GM12878 (cell line): ENCODE measurements around the gene TJAP1. TPM values are rescaled to one million over a fixed set of nuclear protein-coding genes. Genes with fewer than 3 reads are reported as not detected.

ENCODE experiments used
- ATAC-seq: fragments of 200-7000 bp; cut with Tn5 transposase; 3 replicates; pipeline ENCODE4 v1.9.1; 2020; ENCODE audit warnings: mild to moderate bottlenecking, moderate library complexity
- BruUV-seq: library from RNA; stranded (reverse); fragments of 400-500 nt; replicated peaks from 2 replicates; lab custom pipeline; 2021; lab: Mats Ljungman, UMichigan
- CTCF ChIA-PET: fragments of 300-600 bp; sonication (Branson Sonifier 250); formaldehyde crosslinking; extraction: SDS; loops from one replicate; lab custom pipeline; 2021; ENCODE audit warnings: inconsistent platforms; lab: Yijun Ruan, JAX
- POLR2A ChIA-PET: fragments of 350-600 bp; formaldehyde crosslinking; extraction: SDS; loops from one replicate; lab custom pipeline; 2021; ENCODE audit warnings: inconsistent platforms; lab: Charles Lee
- RAD21 ChIA-PET: fragments of 300-600 bp; sonication (Branson Sonifier 250); formaldehyde crosslinking; loops from one replicate; lab custom pipeline; 2023; ENCODE audit warnings: antibody characterized with exemption; ENCODE audit not compliant: unreplicated experiment; lab: Charles Lee
- SMC1A ChIA-PET: fragments of 300-600 bp; sonication (Branson Sonifier 250); formaldehyde crosslinking; loops from one replicate; lab custom pipeline; 2023; ENCODE audit not compliant: unreplicated experiment, uncharacterized antibody; lab: Charles Lee
- DNase-seq: peaks from one replicate; pipeline ENCODE4 v3.0.0-alpha.2; 2011; ENCODE audit warnings: low read depth, low spot score
- FAIRE-seq: peaks from 3 replicates; lab custom pipeline; 2011; peaks lifted over from hg19 to GRCh38; lab: Jason Lieb, UNC
- H2AFZ ChIP-seq: 2 replicates; pipeline ENCODE4 v1.6.0; 2011; ENCODE audit warnings: low read depth, low read length, control low read depth; ENCODE audit not compliant: control insufficient read depth
- H3K27ac ChIP-seq: 2 replicates; pipeline ENCODE4 v1.5.1; 2011; ENCODE audit warnings: control low read depth; ENCODE audit not compliant: control insufficient read depth, insufficient read depth
- H3K27me3 ChIP-seq, 2 experiments: replicated peaks in 1 of 2; 2 replicates each; pipeline versions ENCODE4 v1.6.0 to v1.6.1; 2011; ENCODE audit warnings: low read length in 1 of 2; ENCODE audit not compliant: control insufficient read depth in 2 of 2, insufficient read depth in 2 of 2
- H3K36me3 ChIP-seq, 2 experiments: 2 replicates each; pipeline ENCODE4 v1.5.1; 2011; ENCODE audit warnings: low read length in 1 of 2; ENCODE audit not compliant: control insufficient read depth in 2 of 2, insufficient read depth in 2 of 2
- H3K4me1 ChIP-seq: 2 replicates; pipeline ENCODE4 v1.6.1; 2011; ENCODE audit warnings: mild to moderate bottlenecking, low read length, moderate library complexity, mixed read lengths; ENCODE audit not compliant: control insufficient read depth, insufficient read depth
- H3K4me2 ChIP-seq: 2 replicates; pipeline ENCODE4 v1.6.0; 2011; ENCODE audit warnings: control low read depth; ENCODE audit not compliant: control insufficient read depth, insufficient read depth
- H3K4me3 ChIP-seq: fragments of 200-600 bp; sonication (generic); 2 replicates; pipeline ENCODE4 v1.5.1; 2016
- H3K79me2 ChIP-seq: 2 replicates; pipeline ENCODE4 v1.6.0; 2011; ENCODE audit warnings: low read length; ENCODE audit not compliant: control insufficient read depth, insufficient read depth
- H3K9ac ChIP-seq: 2 replicates; pipeline ENCODE4 v1.8.0; 2011; ENCODE audit warnings: low read length, control low read depth, mixed read lengths; ENCODE audit not compliant: control insufficient read depth, insufficient read depth
- H3K9me3 ChIP-seq: replicated peaks from 3 replicates; pipeline ENCODE4 v1.5.1; 2011; ENCODE audit warnings: mild to moderate bottlenecking, low read length; ENCODE audit not compliant: control insufficient read depth, insufficient read depth
- H4K20me1 ChIP-seq: 2 replicates; pipeline ENCODE4 v1.6.0; 2011; ENCODE audit not compliant: control insufficient read depth, insufficient read depth
- BCL3 ChIP-seq: IDR thresholded peaks from 2 replicates; pipeline ENCODE4 v1.6.1; 2011; ENCODE audit warnings: borderline replicate concordance, low read depth, mild to moderate bottlenecking, moderate library complexity, low read length; ENCODE audit not compliant: insufficient read depth, poor library complexity, severe bottlenecking
- ELK1 ChIP-seq: IDR thresholded peaks from 2 replicates; pipeline ENCODE4 v1.6.1; 2012; ENCODE audit warnings: low read depth, low read length, improper control_type of control experiment
- IRF4 ChIP-seq: IDR thresholded peaks from 2 replicates; pipeline ENCODE4 v1.6.1; 2011; ENCODE audit warnings: low read depth, low read length
- MYB ChIP-seq: fragments of 150-350 bp; IDR thresholded peaks from 2 replicates; pipeline ENCODE4 v1.6.1; 2014; ENCODE audit warnings: mild to moderate bottlenecking, low read depth, low read length, borderline replicate concordance
- PBX3 ChIP-seq: IDR thresholded peaks from 2 replicates; pipeline ENCODE4 v1.6.1; 2011; ENCODE audit warnings: mild to moderate bottlenecking, low read depth, low read length, moderate library complexity; ENCODE audit not compliant: insufficient replicate concordance
- SMAD5 ChIP-seq: IDR thresholded peaks from 2 replicates; pipeline ENCODE4 v1.6.1; 2016; ENCODE audit warnings: antibody characterized with exemption, low read depth
- SP1 ChIP-seq: IDR thresholded peaks from one replicate; pipeline ENCODE4 v1.6.1; 2011; ENCODE audit warnings: low read depth, low read length
- SREBF1 ChIP-seq: IDR thresholded peaks from 2 replicates; pipeline ENCODE4 v1.6.1; 2012; ENCODE audit warnings: mild to moderate bottlenecking, low read length
- ZNF207 ChIP-seq: fragments of 450-650 bp; IDR thresholded peaks from 2 replicates; pipeline ENCODE4 v1.6.1; 2014; ENCODE audit warnings: antibody characterized with exemption, mild to moderate bottlenecking, borderline replicate concordance
- ZNF217 ChIP-seq: fragments of 450-650 bp; IDR thresholded peaks from 2 replicates; pipeline ENCODE4 v1.6.1; 2017; ENCODE audit warnings: antibody characterized with exemption, mild to moderate bottlenecking
- ZNF592 ChIP-seq: fragments of 450-650 bp; IDR thresholded peaks from 2 replicates; pipeline ENCODE4 v1.6.1; 2017; ENCODE audit warnings: mild to moderate bottlenecking, moderate library complexity
- ZZZ3 ChIP-seq: IDR thresholded peaks from 2 replicates; pipeline ENCODE4 v1.6.1; 2011; ENCODE audit warnings: low read depth; ENCODE audit not compliant: control insufficient read depth, insufficient read length
- WGBS: methylation state at CpG from one replicate; pipeline ENCODE4 v1.1.6; 2016; ENCODE audit warnings: low lambda C conversion rate; ENCODE audit not compliant: insufficient replicate concordance, insufficient coverage; ENCODE audit errors: missing lambda C conversion rate; 5-methylcytosine and 5-hydroxymethylcytosine counted together
- in situ Hi-C: fragments of 300-500 bp; cut with MboI; formaldehyde crosslinking; loops from 9 replicates; pipeline ENCODE4 v1.14.3; 2018; ENCODE audit warnings: mixed read lengths
- intact Hi-C: fragments of 100-400 bp; cut with micrococcal nuclease; formaldehyde crosslinking; loops from one replicate; pipeline ENCODE4 v1.14.2; 2022; ENCODE audit not compliant: unreplicated experiment
- polyA plus RNA-seq, 11 experiments: library from polyadenylated mRNA; depleted of rRNA in 4 of 11; unstranded in 6 of 11; stranded (reverse) in 5 of 11; fragments of >200 nt; fragmentation: Nextera tagmentation in 4 of 11; fragmentation: Illumina TruSeq in 1 of 11; extraction: Ambion mirVana in 4 of 11; extraction: Trizol in 1 of 11; gene quantifications; 1 replicate in 1 of 11; 2 replicates in 10 of 11; pipeline versions ENCODE4 v1.2.1 to v1.2.3, GENCODE V29; 2011 to 2016; ENCODE audit warnings: inconsistent platforms in 2 of 11, missing spikeins in 2 of 11, low read depth in 1 of 11
- total RNA-seq, 4 experiments: library from RNA; depleted of rRNA in 3 of 4; stranded (reverse); fragments of >200 nt in 3 of 4; fragmentation: Illumina TruSeq in 1 of 4; extraction: Trizol in 1 of 4; gene quantifications; 2 replicates each; pipeline versions ENCODE4 v1.2.1 to v1.2.3, GENCODE V29; 2013 to 2021

Gene TJAP1
- total and polyA plus RNA-seq, 10 of the 15 experiments (the other 5 are each of a cell fraction or from before 2014, with no cell fraction given): 0.11 to 22.6 (median 12.8) TPM

GRCh38 chr6:43497129-43497396, 19.7 kb downstream of the TJAP1 start:
- TF ChIP-seq PBX3 (no peak), MYB (no peak), IRF4 (no peak), SREBF1 (no peak), BCL3 (no peak), ZNF217 (no peak), ZNF207 (no peak), ZNF592 (no peak), ELK1 (no peak), ZZZ3 (no peak), SMAD5 (no peak), SP1 (no peak)
- Histone ChIP-seq H3K27me3 (no peaks in the 10 kb centered on the region), H3K4me2 (no peak overlapping the region), H3K9me3 (no peaks in the 10 kb centered on the region), H2AFZ (no peak overlapping the region), H4K20me1 (no peaks in the 10 kb centered on the region; the same call in 1 of the 2 replicates), H3K4me1 (no peaks in the 10 kb centered on the region), H3K4me3 (no peak overlapping the region), H3K27ac (no peak overlapping the region), H3K36me3 (peaks cover 7 to 10% of the 10 kb centered on the region in 2 experiments; a peak in 3 of 4 replicates), H3K9ac (no peak overlapping the region), H3K79me2 (no peaks in the 10 kb centered on the region)
- in situ Hi-C loops (no loop called here), intact Hi-C loops (no loop called here)
- ChIA-PET POLR2A (no interaction called here), CTCF (interaction anchor here (1.0 to 7.6 kb wide), 5 partner anchors 10 to 136 kb away, joined by 3 to 70 read pairs (median 4); partner anchors contain the start of gene LRRC73), RAD21 (interaction anchor here (1.1 kb wide), 1 partner anchor 234 kb away, joined by 3 read pairs; no protein-coding TSS in a partner anchor), SMC1A (no interaction called here)
- ATAC-seq (no peak), DNase-seq (no peak), FAIRE-seq (no peak)
- WGBS: 71% methylated on average over 6 of the region's 6 CpGs
- BruUV-seq: no TSS peak
